Type B pancreatic cell (in vitro differentiated cells): ENCODE results near the gene CACNA1F. TPM values are rescaled to one million over a fixed set of nuclear protein-coding genes. Genes with fewer than 3 reads are reported as not detected.

Experiments
- DNase-seq: peaks from one replicate; pipeline ENCODE4 v3.0.0; 2021; ENCODE audit warnings: mixed read lengths; ENCODE audit not compliant: unreplicated experiment; ENCODE audit errors: extremely low spot score
- H3K27ac Mint-ChIP-seq: 2 replicates; pipeline ENCODE4 v1.8.0; 2021; ENCODE audit warnings: mild to moderate bottlenecking, mixed read lengths
- H3K27me3 Mint-ChIP-seq: 2 replicates; pipeline ENCODE4 v1.8.0; 2021; ENCODE audit warnings: mixed read lengths
- H3K36me3 Mint-ChIP-seq: 2 replicates; pipeline ENCODE4 v1.8.0; 2021; ENCODE audit warnings: mixed read lengths
- H3K4me1 Mint-ChIP-seq: one replicate; pipeline ENCODE4 v1.8.0; 2021; ENCODE audit warnings: mixed read lengths; ENCODE audit not compliant: unreplicated experiment
- H3K4me3 Mint-ChIP-seq: 2 replicates; pipeline ENCODE4 v1.8.0; 2021; ENCODE audit warnings: mild to moderate bottlenecking, mixed read lengths
- H3K9me3 Mint-ChIP-seq: 2 replicates; pipeline ENCODE4 v1.8.0; 2021; ENCODE audit warnings: mixed read lengths
- CTCF ChIP-seq: fragments of 200-600 bp; sonication (generic); conservative IDR thresholded peaks from 2 replicates; pipeline ENCODE4 v1.5.0; 2021; ENCODE audit warnings: antibody characterized with exemption, mild to moderate bottlenecking
- total RNA-seq: library from RNA; stranded (reverse); gene quantifications from 2 replicates; pipeline ENCODE4 v1.2.1, GENCODE V29; 2021; ENCODE audit warnings: low replicate concordance

CACNA1F gene
- total RNA-seq, 1 donor from 2014 or later = 0.17 TPM

GRCh38 chrX:49214416-49214815, 18.7 kb downstream of the CACNA1F start:
- no peaks in the 10 kb centered on the region for H3K9me3 Mint-ChIP-seq
- no peak overlapping the region for H3K27ac Mint-ChIP-seq
- no peak for DNase-seq
- H3K27me3 Mint-ChIP-seq = no peaks in the 10 kb centered on the region
- no peak for TF ChIP-seq CTCF
- H3K4me3 Mint-ChIP-seq = no peak overlapping the region
- H3K36me3 Mint-ChIP-seq = no peaks in the 10 kb centered on the region
- H3K4me1 Mint-ChIP-seq = no peaks in the 10 kb centered on the region

- H3K36me3 Mint-ChIP-seq = no peaks in the 10 kb centered on the region
- DNase-seq = no peak
- no peak overlapping the region for H3K4me3 Mint-ChIP-seq
- no peaks in the 10 kb centered on the region for H3K4me1 Mint-ChIP-seq
- no peaks in the 10 kb centered on the region for H3K9me3 Mint-ChIP-seq
- H3K27me3 Mint-ChIP-seq = no peaks in the 10 kb centered on the region
- TF ChIP-seq CTCF = no peak
- no peak overlapping the region for H3K27ac Mint-ChIP-seq
These were observed 20.3 kb downstream of the CACNA1F start for GRCh38 chrX:49212861-49213260.

- Mint-ChIP-seq H3K9me3 (no peaks in the 10 kb centered on the region), H3K27ac (no peak overlapping the region), H3K4me3 (no peak overlapping the region), H3K27me3 (no peaks in the 10 kb centered on the region), H3K36me3 (no peaks in the 10 kb centered on the region), H3K4me1 (no peaks in the 10 kb centered on the region)
- DNase-seq = no peak
- TF ChIP-seq CTCF = no peak
These were observed 20.9 kb downstream of the CACNA1F start for GRCh38 chrX:49212209-49212608.

- Mint-ChIP-seq H3K4me1 (no peaks in the 10 kb centered on the region), H3K4me3 (no peak overlapping the region), H3K27me3 (no peaks in the 10 kb centered on the region), H3K9me3 (no peaks in the 10 kb centered on the region), H3K36me3 (no peaks in the 10 kb centered on the region), H3K27ac (no peak overlapping the region)
- TF ChIP-seq CTCF = no peak
- DNase-seq = no peak
These were observed 22.1 kb downstream of the CACNA1F start for GRCh38 chrX:49211074-49211473.

- Mint-ChIP-seq H3K27me3 (no peaks in the 10 kb centered on the region), H3K4me3 (no peak overlapping the region), H3K4me1 (no peaks in the 10 kb centered on the region), H3K27ac (no peak overlapping the region), H3K36me3 (no peaks in the 10 kb centered on the region), H3K9me3 (no peaks in the 10 kb centered on the region)
- TF ChIP-seq CTCF = no peak
- no peak for DNase-seq
These were observed 22.7 kb downstream of the CACNA1F start for GRCh38 chrX:49210406-49210805.
